Neural progenitor cell (in vitro differentiated cells): ENCODE results near the gene ARHGAP26. TPM values are rescaled to one million over a fixed set of nuclear protein-coding genes. Genes with fewer than 3 reads are reported as not detected.

Source experiments
- DNase-seq: peaks from one replicate; pipeline ENCODE4 v3.0.0-alpha.2; 2016; ENCODE audit warnings: low spot score
- H2AFZ ChIP-seq: fragments of 200-600 bp; sonication (generic); replicated peaks from 2 replicates; pipeline ENCODE4 v1.6.1; 2016; ENCODE audit warnings: antibody characterized with exemption
- H3F3A ChIP-seq: fragments of 200-600 bp; sonication (generic); 2 replicates; pipeline ENCODE4 v1.6.1; 2016; ENCODE audit warnings: antibody characterized with exemption, low read depth
- H3K27ac ChIP-seq: fragments of 200-600 bp; sonication (generic); 2 replicates; pipeline ENCODE4 v1.5.1; 2016; ENCODE audit warnings: mild to moderate bottlenecking
- H3K27me3 ChIP-seq: fragments of 200-600 bp; sonication (generic); 2 replicates; pipeline ENCODE4 v1.6.1; 2016; ENCODE audit warnings: mild to moderate bottlenecking, moderate library complexity
- H3K36me3 ChIP-seq: fragments of 200-600 bp; sonication (generic); 2 replicates; pipeline ENCODE4 v1.5.1; 2016
- H3K4me1 ChIP-seq: fragments of 200-600 bp; sonication (generic); 2 replicates; pipeline ENCODE4 v1.6.1; 2016; ENCODE audit warnings: mixed run types
- H3K4me2 ChIP-seq: fragments of 200-600 bp; sonication (generic); 2 replicates; pipeline ENCODE4 v1.6.1; 2016
- H3K4me3 ChIP-seq: fragments of 200-600 bp; sonication (generic); 2 replicates; pipeline ENCODE4 v1.5.1; 2016
- H3K79me2 ChIP-seq: fragments of 200-600 bp; sonication (generic); 2 replicates; pipeline ENCODE4 v1.6.1; 2016; ENCODE audit warnings: low read depth
- H3K9ac ChIP-seq: fragments of 200-600 bp; sonication (generic); 2 replicates; pipeline ENCODE4 v1.6.1; 2016
- H3K9me3 ChIP-seq: fragments of 200-600 bp; sonication (generic); 2 replicates; pipeline ENCODE4 v1.5.1; 2016; ENCODE audit warnings: low read depth
- H4K20me1 ChIP-seq: fragments of 200-600 bp; sonication (generic); 2 replicates; pipeline ENCODE4 v1.6.1; 2016; ENCODE audit warnings: low read depth
- H3K27ac Mint-ChIP-seq: 3 replicates; pipeline ENCODE4 v1.8.0; 2021; ENCODE audit warnings: mixed read lengths
- H3K27me3 Mint-ChIP-seq: 2 replicates; pipeline ENCODE4 v1.8.0; 2022; ENCODE audit warnings: low read depth, mild to moderate bottlenecking, inconsistent platforms, moderate library complexity, mixed read lengths; ENCODE audit not compliant: insufficient read depth
- H3K36me3 Mint-ChIP-seq: 3 replicates; pipeline ENCODE4 v1.8.0; 2021; ENCODE audit warnings: mixed read lengths
- H3K4me1 Mint-ChIP-seq: 3 replicates; pipeline ENCODE4 v1.8.0; 2021; ENCODE audit warnings: mixed read lengths
- H3K4me3 Mint-ChIP-seq: 3 replicates; pipeline ENCODE4 v1.8.0; 2021; ENCODE audit warnings: mild to moderate bottlenecking, moderate library complexity, mixed read lengths
- H3K9me3 Mint-ChIP-seq: 3 replicates; pipeline ENCODE4 v1.8.0; 2020; ENCODE audit warnings: mixed read lengths
- EZH2 ChIP-seq: fragments of 200-600 bp; sonication (generic); IDR thresholded peaks from 2 replicates; pipeline ENCODE4 v1.6.1; 2017; ENCODE audit warnings: antibody characterized with exemption, mild to moderate bottlenecking, moderate library complexity
- EZH2phosphoT487 ChIP-seq: fragments of 200-600 bp; sonication (generic); IDR thresholded peaks from 2 replicates; pipeline ENCODE4 v1.6.1; 2017; ENCODE audit warnings: antibody characterized with exemption
- total RNA-seq: library from RNA; depleted of rRNA; stranded (reverse); fragments of >200 nt; gene quantifications from 2 replicates; pipeline ENCODE4 v1.2.3, GENCODE V29; 2015; ENCODE audit warnings: low replicate concordance
- TF ChIP-seq, protein P1 (sequence below): fragments of 200-600 bp; sonication (generic); IDR thresholded peaks from 2 replicates; pipeline ENCODE4 v1.5.1; 2017; ENCODE audit warnings: antibody characterized with exemption, mild to moderate bottlenecking

Gene ARHGAP26
- total RNA-seq, 1 donor from 2014 or later: 7.0 TPM

DNA sequence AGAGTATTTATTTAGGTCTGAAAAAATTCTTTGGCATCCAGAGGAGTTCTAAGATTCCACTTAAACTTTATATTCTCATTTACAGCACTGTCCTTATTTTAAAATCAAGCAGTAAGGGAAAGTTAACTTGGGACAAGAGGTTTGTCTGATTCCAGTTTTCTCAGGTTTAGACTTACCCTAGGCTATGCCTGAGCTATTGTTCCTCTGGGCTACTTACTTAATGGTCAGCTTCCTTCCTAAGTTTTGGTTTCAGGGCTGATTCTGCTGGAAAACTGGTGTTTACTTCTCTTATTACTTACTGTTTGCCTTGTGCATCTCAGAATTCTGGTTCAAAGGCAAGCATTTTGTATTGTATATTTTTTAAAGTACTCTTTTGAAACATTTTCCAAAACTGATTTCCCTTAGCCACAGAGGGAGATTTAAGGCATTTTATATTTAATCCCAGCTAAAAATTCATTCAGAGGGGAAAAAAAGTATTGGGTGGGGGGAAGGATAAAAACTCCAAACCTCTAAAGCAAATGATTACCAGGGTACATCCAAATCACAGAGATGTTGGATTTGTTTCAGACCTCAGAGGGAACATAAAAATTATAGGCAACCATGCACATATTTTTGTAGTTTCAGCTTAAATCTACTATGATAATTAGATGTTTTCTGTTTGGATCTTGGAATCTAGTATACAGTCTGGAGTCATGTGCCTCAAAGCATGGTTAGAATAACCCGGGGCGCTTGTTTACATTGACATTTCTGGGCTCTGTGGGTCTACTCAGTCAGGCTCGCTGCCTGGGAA, 290.0 kb downstream of the ARHGAP26 start:
- Histone ChIP-seq H3K27me3 (no peaks in the 10 kb centered on the region), H4K20me1 (no peaks in the 10 kb centered on the region), H3K27ac (no peak overlapping the region), H3K4me2 (no peak overlapping the region), H3K4me1 (no peaks in the 10 kb centered on the region), H3K4me3 (no peak overlapping the region), H3K79me2 (no peaks in the 10 kb centered on the region), H3K36me3 (no peaks in the 10 kb centered on the region), H3K9ac (no peak overlapping the region), H3K9me3 (no peaks in the 10 kb centered on the region), H2AFZ (no peak overlapping the region), H3F3A (no peaks in the 10 kb centered on the region)
- H3K9me3 Mint-ChIP-seq: no peaks in the 10 kb centered on the region
- H3K27me3 Mint-ChIP-seq: peaks cover 2% of the 10 kb centered on the region
- TF ChIP-seq EZH2phosphoT487 (no peak), EZH2 (no peak)
- TF ChIP-seq, protein P1, sequence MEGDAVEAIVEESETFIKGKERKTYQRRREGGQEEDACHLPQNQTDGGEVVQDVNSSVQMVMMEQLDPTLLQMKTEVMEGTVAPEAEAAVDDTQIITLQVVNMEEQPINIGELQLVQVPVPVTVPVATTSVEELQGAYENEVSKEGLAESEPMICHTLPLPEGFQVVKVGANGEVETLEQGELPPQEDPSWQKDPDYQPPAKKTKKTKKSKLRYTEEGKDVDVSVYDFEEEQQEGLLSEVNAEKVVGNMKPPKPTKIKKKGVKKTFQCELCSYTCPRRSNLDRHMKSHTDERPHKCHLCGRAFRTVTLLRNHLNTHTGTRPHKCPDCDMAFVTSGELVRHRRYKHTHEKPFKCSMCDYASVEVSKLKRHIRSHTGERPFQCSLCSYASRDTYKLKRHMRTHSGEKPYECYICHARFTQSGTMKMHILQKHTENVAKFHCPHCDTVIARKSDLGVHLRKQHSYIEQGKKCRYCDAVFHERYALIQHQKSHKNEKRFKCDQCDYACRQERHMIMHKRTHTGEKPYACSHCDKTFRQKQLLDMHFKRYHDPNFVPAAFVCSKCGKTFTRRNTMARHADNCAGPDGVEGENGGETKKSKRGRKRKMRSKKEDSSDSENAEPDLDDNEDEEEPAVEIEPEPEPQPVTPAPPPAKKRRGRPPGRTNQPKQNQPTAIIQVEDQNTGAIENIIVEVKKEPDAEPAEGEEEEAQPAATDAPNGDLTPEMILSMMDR: no peak
- no peak for DNase-seq
- H3K27ac Mint-ChIP-seq: no peak overlapping the region
- H3K4me1 Mint-ChIP-seq: peaks cover 17% of the 10 kb centered on the region
- no peak overlapping the region for H3K4me3 Mint-ChIP-seq
- H3K36me3 Mint-ChIP-seq: peaks cover 4% of the 10 kb centered on the region

DNA sequence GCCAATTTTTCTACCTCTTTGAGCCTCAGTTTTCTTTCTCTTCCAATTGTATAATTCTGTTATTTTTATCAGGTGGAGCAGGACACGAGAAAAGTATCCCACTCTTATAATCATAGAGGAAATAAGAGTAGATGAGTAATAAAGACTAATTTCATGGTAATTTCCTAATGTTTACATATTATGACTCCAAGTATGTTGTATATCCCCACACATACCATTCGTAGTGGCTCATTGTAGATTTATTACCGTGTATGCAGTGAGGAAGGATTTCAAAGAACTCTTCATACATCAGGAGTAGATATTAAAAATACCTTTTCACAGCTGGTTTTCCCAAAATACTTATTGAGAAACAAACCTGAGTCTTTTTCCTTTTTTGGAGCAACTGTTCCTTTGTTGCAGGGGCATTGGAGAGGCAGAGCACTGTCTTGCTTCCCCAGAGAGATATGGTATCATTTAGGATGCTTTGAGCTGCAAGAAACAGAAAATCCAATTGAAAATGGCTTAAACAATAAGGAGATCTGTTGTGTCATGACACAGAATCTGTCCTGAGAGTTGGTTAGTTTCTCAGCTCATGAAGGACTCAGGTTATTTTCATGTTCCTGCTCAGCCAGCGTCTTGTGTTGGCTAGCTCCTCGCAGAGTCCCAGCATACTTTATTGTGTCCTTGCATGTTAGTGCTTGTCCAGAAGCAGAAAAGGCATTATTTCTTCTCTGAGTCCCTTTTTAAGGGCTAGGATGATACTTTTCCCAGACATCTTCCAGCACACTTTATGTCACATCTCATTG, 291.2 kb downstream of the ARHGAP26 start:
- TF ChIP-seq, protein P1: no peak
- TF ChIP-seq EZH2phosphoT487 (no peak), EZH2 (no peak)
- Histone ChIP-seq H3K27me3 (no peaks in the 10 kb centered on the region), H3K9me3 (no peaks in the 10 kb centered on the region), H3K36me3 (no peaks in the 10 kb centered on the region), H2AFZ (no peak overlapping the region), H4K20me1 (no peaks in the 10 kb centered on the region), H3K4me3 (no peak overlapping the region), H3K4me2 (no peak overlapping the region), H3F3A (no peaks in the 10 kb centered on the region), H3K4me1 (no peaks in the 10 kb centered on the region), H3K9ac (no peak overlapping the region), H3K27ac (no peak overlapping the region), H3K79me2 (no peaks in the 10 kb centered on the region)
- no peaks in the 10 kb centered on the region for H3K9me3 Mint-ChIP-seq
- no peak overlapping the region for H3K27ac Mint-ChIP-seq
- DNase-seq: no peak
- H3K27me3 Mint-ChIP-seq: peaks cover 2% of the 10 kb centered on the region
- peaks cover 17% of the 10 kb centered on the region for H3K4me1 Mint-ChIP-seq
- H3K36me3 Mint-ChIP-seq: peaks cover 3% of the 10 kb centered on the region
- H3K4me3 Mint-ChIP-seq: no peak overlapping the region

DNA sequence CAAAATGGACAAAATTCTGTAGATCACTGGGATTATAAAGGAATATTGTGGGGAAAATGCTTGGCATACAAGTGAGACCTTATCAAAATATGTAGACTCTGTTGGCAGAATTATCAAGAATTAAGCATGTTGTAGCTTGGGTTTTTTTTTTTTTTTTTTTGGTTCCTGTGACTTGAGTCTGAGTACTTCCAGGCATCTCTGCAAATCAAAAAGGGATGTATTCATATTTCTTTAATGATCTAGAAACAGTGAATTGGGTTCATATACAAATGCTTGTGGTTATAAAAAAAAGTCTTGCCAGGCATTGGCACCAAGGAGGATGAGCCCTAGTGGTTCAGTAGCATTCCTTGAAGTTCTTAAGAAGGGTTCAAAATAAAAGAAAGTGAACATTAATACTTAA, 292.2 kb downstream of the ARHGAP26 start:
- Mint-ChIP-seq H3K4me3 (no peak overlapping the region), H3K36me3 (peaks cover 1% of the 10 kb centered on the region), H3K27ac (no peak overlapping the region), H3K27me3 (peaks cover 2% of the 10 kb centered on the region), H3K9me3 (no peaks in the 10 kb centered on the region), H3K4me1 (peaks cover 22% of the 10 kb centered on the region)
- TF ChIP-seq EZH2phosphoT487: no peak
- TF ChIP-seq, protein P1: no peak
- TF ChIP-seq EZH2: no peak
- no peaks in the 10 kb centered on the region for H3K9me3 ChIP-seq
- H3K79me2 ChIP-seq: no peaks in the 10 kb centered on the region
- no peak overlapping the region for H3K9ac ChIP-seq
- H2AFZ ChIP-seq: no peak overlapping the region
- H3K27ac ChIP-seq: no peak overlapping the region
- H3K4me3 ChIP-seq: no peak overlapping the region
- H3K4me1 ChIP-seq: no peaks in the 10 kb centered on the region
- no peaks in the 10 kb centered on the region for H4K20me1 ChIP-seq
- H3F3A ChIP-seq: no peaks in the 10 kb centered on the region
- H3K4me2 ChIP-seq: no peak overlapping the region
- no peaks in the 10 kb centered on the region for H3K36me3 ChIP-seq
- DNase-seq: no peak
- H3K27me3 ChIP-seq: no peaks in the 10 kb centered on the region
